HepG2 (cell line): Measurements from ENCODE around the gene TTC28. TPM values are rescaled to one million over a fixed set of nuclear protein-coding genes. Genes with fewer than 3 reads are reported as not detected.
A peak's percentile ranks its signal among the peaks of the same experiment; 100 is the strongest.

Experiments
- AGO2 ChIP-seq: fragments of 200-400 bp; formaldehyde crosslinking; optimal IDR thresholded peaks from 2 replicates; pipeline ENCODE3; 2017; ENCODE audit warnings: mild to moderate bottlenecking, low read depth, low read length, moderate library complexity
- CBX1 ChIP-seq: IDR thresholded peaks from one replicate; pipeline ENCODE4 v1.6.1; 2016; ENCODE audit warnings: antibody characterized with exemption, low read depth
- FIP1L1 ChIP-seq: fragments of 200-400 bp; formaldehyde crosslinking; IDR thresholded peaks from 2 replicates; pipeline ENCODE4 v1.6.1; 2018; ENCODE audit warnings: low read depth, mild to moderate bottlenecking, low read length, moderate library complexity, borderline replicate concordance; ENCODE audit not compliant: insufficient read depth
- HMG20B ChIP-seq: conservative IDR thresholded peaks from 2 replicates; pipeline ENCODE4 v1.6.1; 2016; ENCODE audit warnings: missing genetic modification reagents, missing compliant biosample characterization
- MXD4 ChIP-seq: IDR thresholded peaks from 2 replicates; pipeline ENCODE4 v1.6.1; 2016; ENCODE audit warnings: mild to moderate bottlenecking, missing biosample characterization, missing genetic modification reagents
- NRL ChIP-seq: sonication (generic); formaldehyde crosslinking; IDR thresholded peaks from 2 replicates; pipeline ENCODE4 v1.5.0; 2020; ENCODE audit warnings: missing genetic modification reagents, mild to moderate bottlenecking, moderate library complexity, borderline replicate concordance
- SIN3B ChIP-seq: fragments of 150-350 bp; IDR thresholded peaks from 2 replicates; pipeline ENCODE4 v1.6.1; 2014; ENCODE audit warnings: low read length
- ZNF230 ChIP-seq: sonication (generic); formaldehyde crosslinking; IDR thresholded peaks from 2 replicates; pipeline ENCODE4 v1.4.0; 2020; ENCODE audit warnings: mild to moderate bottlenecking, missing genetic modification reagents
- ZNF317 ChIP-seq: sonication (generic); formaldehyde crosslinking; IDR thresholded peaks from 2 replicates; pipeline ENCODE4 v1.5.0; 2020; ENCODE audit warnings: mild to moderate bottlenecking, missing genetic modification reagents
- ZNF543 ChIP-seq: sonication (generic); formaldehyde crosslinking; IDR thresholded peaks from 2 replicates; pipeline ENCODE4 v1.4.0; 2020; ENCODE audit warnings: mild to moderate bottlenecking, missing genetic modification reagents
- polyA plus RNA-seq, 8 experiments: library from polyadenylated mRNA; depleted of rRNA in 3 of 8; stranded (reverse) in 7 of 8; unstranded in 1 of 8; fragments of >200 nt; fragmentation: Illumina TruSeq in 4 of 8; extraction: Trizol in 4 of 8; gene quantifications; 2 replicates each; pipeline versions ENCODE4 v1.2.1 to v1.2.3, GENCODE V29; 2011 to 2016; ENCODE audit warnings: low read depth in 4 of 8, missing spikeins in 1 of 8, mixed read lengths in 1 of 8; ENCODE audit not compliant: insufficient read depth in 1 of 8
- total RNA-seq, 5 experiments: library from RNA; depleted of rRNA; stranded (reverse); fragments of >200 nt; fragmentation: Illumina TruSeq; extraction: Trizol; gene quantifications; 2 replicates each; pipeline ENCODE4 v1.2.3, GENCODE V29; 2016; ENCODE audit warnings: low read depth in 1 of 5
- TF ChIP-seq, protein P1 (sequence below): sonication (generic); formaldehyde crosslinking; IDR thresholded peaks from 2 replicates; pipeline ENCODE4 v1.4.0; 2020; ENCODE audit warnings: missing genetic modification reagents, borderline replicate concordance
- TF ChIP-seq, protein P2 (sequence below): sonication (generic); formaldehyde crosslinking; conservative IDR thresholded peaks from 2 replicates; pipeline ENCODE4 v1.4.0; 2020; ENCODE audit warnings: mild to moderate bottlenecking, missing genetic modification reagents, moderate library complexity
- TF ChIP-seq, protein P3 (sequence below): sonication (generic); formaldehyde crosslinking; IDR thresholded peaks from 2 replicates; pipeline ENCODE4 v1.4.0; 2020; ENCODE audit warnings: missing genetic modification reagents
- TF ChIP-seq, protein P4 (sequence below): sonication (generic); formaldehyde crosslinking; IDR thresholded peaks from 2 replicates; pipeline ENCODE4 v1.4.0; 2020; ENCODE audit warnings: mild to moderate bottlenecking, missing genetic modification reagents, borderline replicate concordance
- TF ChIP-seq, protein P5 (sequence below), 2 experiments: fragments of 450-650 bp in 1 of 2; sonication (generic) in 1 of 2; formaldehyde crosslinking; IDR thresholded peaks; 2 replicates each; pipeline versions ENCODE4 v1.5.0 to v1.8.0; 2020 to 2022; ENCODE audit warnings: mild to moderate bottlenecking in 1 of 2, missing genetic modification reagents in 1 of 2
- TF ChIP-seq, protein P6 (sequence below): sonication (generic); formaldehyde crosslinking; IDR thresholded peaks from 2 replicates; pipeline ENCODE4 v1.5.0; 2020; ENCODE audit warnings: missing genetic modification reagents, mild to moderate bottlenecking, borderline replicate concordance

TTC28 gene
- total and polyA plus RNA-seq, 2 of the 13 experiments (the other 11 are each of a cell fraction or from before 2014, with no cell fraction given), result 4.2 to 13.1 TPM

DNA sequence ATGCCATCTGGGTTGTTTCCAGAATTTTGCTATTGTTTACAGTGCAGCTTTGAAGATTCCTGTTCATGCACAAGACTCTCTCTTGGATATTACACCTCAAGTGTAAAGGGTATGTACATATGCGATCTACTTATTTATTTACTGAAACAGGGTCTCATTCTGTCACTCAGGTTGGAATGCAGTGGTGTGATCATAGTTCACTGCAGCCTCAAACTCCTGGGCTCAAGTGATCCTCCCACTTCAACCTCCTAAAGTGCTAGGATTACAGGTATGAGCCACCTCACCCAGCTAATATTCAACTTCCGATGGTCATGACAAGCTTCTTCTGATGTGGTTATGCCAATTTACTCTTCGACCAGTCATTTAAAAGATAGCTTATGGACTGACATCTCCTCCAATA lies 602.5 kb downstream of the TTC28 start (continued):
- TF ChIP-seq, protein P1, sequence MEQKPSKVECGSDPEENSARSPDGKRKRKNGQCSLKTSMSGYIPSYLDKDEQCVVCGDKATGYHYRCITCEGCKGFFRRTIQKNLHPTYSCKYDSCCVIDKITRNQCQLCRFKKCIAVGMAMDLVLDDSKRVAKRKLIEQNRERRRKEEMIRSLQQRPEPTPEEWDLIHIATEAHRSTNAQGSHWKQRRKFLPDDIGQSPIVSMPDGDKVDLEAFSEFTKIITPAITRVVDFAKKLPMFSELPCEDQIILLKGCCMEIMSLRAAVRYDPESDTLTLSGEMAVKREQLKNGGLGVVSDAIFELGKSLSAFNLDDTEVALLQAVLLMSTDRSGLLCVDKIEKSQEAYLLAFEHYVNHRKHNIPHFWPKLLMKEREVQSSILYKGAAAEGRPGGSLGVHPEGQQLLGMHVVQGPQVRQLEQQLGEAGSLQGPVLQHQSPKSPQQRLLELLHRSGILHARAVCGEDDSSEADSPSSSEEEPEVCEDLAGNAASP (CRISPR knock-in tag), result no peak
- no peak for TF ChIP-seq ZNF543 (CRISPR knock-in tag)
- TF ChIP-seq CBX1, result no peak
- TF ChIP-seq MXD4 (CRISPR knock-in tag), result no peak
- no peak for TF ChIP-seq FIP1L1
- TF ChIP-seq, protein P2, sequence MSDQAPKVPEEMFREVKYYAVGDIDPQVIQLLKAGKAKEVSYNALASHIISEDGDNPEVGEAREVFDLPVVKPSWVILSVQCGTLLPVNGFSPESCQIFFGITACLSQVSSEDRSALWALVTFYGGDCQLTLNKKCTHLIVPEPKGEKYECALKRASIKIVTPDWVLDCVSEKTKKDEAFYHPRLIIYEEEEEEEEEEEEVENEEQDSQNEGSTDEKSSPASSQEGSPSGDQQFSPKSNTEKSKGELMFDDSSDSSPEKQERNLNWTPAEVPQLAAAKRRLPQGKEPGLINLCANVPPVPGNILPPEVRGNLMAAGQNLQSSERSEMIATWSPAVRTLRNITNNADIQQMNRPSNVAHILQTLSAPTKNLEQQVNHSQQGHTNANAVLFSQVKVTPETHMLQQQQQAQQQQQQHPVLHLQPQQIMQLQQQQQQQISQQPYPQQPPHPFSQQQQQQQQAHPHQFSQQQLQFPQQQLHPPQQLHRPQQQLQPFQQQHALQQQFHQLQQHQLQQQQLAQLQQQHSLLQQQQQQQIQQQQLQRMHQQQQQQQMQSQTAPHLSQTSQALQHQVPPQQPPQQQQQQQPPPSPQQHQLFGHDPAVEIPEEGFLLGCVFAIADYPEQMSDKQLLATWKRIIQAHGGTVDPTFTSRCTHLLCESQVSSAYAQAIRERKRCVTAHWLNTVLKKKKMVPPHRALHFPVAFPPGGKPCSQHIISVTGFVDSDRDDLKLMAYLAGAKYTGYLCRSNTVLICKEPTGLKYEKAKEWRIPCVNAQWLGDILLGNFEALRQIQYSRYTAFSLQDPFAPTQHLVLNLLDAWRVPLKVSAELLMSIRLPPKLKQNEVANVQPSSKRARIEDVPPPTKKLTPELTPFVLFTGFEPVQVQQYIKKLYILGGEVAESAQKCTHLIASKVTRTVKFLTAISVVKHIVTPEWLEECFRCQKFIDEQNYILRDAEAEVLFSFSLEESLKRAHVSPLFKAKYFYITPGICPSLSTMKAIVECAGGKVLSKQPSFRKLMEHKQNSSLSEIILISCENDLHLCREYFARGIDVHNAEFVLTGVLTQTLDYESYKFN (CRISPR knock-in tag), result peak; percentile 75
- TF ChIP-seq NRL (CRISPR knock-in tag), result no peak
- TF ChIP-seq, protein P3, sequence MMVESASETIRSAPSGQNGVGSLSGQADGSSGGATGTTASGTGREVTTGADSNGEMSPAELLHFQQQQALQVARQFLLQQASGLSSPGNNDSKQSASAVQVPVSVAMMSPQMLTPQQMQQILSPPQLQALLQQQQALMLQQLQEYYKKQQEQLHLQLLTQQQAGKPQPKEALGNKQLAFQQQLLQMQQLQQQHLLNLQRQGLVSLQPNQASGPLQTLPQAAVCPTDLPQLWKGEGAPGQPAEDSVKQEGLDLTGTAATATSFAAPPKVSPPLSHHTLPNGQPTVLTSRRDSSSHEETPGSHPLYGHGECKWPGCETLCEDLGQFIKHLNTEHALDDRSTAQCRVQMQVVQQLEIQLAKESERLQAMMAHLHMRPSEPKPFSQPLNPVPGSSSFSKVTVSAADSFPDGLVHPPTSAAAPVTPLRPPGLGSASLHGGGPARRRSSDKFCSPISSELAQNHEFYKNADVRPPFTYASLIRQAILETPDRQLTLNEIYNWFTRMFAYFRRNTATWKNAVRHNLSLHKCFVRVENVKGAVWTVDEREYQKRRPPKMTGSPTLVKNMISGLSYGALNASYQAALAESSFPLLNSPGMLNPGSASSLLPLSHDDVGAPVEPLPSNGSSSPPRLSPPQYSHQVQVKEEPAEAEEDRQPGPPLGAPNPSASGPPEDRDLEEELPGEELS (CRISPR knock-in tag), result peak; percentile 91
- TF ChIP-seq ZNF230 (CRISPR knock-in tag), result no peak
- no peak for TF ChIP-seq SIN3B
- 0 out of 2 replicates have a peak, but pooled peaks have one; percentile 17 for TF ChIP-seq ZNF317
- TF ChIP-seq, protein P4, sequence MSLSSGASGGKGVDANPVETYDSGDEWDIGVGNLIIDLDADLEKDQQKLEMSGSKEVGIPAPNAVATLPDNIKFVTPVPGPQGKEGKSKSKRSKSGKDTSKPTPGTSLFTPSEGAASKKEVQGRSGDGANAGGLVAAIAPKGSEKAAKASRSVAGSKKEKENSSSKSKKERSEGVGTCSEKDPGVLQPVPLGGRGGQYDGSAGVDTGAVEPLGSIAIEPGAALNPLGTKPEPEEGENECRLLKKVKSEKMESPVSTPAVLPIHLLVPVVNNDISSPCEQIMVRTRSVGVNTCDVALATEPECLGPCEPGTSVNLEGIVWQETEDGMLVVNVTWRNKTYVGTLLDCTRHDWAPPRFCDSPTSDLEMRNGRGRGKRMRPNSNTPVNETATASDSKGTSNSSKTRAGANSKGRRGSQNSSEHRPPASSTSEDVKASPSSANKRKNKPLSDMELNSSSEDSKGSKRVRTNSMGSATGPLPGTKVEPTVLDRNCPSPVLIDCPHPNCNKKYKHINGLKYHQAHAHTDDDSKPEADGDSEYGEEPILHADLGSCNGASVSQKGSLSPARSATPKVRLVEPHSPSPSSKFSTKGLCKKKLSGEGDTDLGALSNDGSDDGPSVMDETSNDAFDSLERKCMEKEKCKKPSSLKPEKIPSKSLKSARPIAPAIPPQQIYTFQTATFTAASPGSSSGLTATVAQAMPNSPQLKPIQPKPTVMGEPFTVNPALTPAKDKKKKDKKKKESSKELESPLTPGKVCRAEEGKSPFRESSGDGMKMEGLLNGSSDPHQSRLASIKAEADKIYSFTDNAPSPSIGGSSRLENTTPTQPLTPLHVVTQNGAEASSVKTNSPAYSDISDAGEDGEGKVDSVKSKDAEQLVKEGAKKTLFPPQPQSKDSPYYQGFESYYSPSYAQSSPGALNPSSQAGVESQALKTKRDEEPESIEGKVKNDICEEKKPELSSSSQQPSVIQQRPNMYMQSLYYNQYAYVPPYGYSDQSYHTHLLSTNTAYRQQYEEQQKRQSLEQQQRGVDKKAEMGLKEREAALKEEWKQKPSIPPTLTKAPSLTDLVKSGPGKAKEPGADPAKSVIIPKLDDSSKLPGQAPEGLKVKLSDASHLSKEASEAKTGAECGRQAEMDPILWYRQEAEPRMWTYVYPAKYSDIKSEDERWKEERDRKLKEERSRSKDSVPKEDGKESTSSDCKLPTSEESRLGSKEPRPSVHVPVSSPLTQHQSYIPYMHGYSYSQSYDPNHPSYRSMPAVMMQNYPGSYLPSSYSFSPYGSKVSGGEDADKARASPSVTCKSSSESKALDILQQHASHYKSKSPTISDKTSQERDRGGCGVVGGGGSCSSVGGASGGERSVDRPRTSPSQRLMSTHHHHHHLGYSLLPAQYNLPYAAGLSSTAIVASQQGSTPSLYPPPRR (CRISPR knock-in tag), result peak; percentile 76
- TF ChIP-seq, protein P5, sequence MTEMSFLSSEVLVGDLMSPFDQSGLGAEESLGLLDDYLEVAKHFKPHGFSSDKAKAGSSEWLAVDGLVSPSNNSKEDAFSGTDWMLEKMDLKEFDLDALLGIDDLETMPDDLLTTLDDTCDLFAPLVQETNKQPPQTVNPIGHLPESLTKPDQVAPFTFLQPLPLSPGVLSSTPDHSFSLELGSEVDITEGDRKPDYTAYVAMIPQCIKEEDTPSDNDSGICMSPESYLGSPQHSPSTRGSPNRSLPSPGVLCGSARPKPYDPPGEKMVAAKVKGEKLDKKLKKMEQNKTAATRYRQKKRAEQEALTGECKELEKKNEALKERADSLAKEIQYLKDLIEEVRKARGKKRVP (CRISPR knock-in tag; IDR thresholded peaks at IDR 0.05), result no peak
- TF ChIP-seq, protein P6, sequence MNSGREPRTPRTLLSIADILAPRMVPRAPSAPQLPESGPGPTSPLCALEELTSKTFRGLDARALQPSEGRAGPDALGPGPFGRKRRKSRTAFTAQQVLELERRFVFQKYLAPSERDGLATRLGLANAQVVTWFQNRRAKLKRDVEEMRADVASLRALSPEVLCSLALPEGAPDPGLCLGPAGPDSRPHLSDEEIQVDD (CRISPR knock-in tag), result no peak
- no peak for TF ChIP-seq AGO2
- no peak for TF ChIP-seq HMG20B (CRISPR knock-in tag)
